ENCODE measurements around the gene ZNF544.

DNA sequence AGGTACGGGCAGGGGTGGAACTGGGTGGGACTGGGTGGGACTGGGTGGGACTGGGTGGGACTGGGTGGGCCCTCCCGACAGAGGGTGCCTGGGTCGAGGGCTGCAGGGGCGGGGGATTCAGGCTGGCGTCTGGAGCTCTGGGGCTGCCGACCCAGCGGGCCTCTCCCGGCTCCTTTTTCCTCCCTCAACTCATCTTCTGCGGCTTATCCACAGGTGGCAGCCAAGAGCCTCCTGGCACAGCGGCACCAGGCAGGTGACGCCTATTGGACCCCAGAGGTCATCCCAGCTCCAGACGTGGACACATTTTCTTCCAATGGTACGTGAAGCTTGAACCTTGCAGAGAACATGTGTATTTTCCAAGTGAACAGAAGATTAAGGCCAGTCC is 533 bp downstream of the ZNF544 start:
- TF ChIP-seq, protein P1, sequence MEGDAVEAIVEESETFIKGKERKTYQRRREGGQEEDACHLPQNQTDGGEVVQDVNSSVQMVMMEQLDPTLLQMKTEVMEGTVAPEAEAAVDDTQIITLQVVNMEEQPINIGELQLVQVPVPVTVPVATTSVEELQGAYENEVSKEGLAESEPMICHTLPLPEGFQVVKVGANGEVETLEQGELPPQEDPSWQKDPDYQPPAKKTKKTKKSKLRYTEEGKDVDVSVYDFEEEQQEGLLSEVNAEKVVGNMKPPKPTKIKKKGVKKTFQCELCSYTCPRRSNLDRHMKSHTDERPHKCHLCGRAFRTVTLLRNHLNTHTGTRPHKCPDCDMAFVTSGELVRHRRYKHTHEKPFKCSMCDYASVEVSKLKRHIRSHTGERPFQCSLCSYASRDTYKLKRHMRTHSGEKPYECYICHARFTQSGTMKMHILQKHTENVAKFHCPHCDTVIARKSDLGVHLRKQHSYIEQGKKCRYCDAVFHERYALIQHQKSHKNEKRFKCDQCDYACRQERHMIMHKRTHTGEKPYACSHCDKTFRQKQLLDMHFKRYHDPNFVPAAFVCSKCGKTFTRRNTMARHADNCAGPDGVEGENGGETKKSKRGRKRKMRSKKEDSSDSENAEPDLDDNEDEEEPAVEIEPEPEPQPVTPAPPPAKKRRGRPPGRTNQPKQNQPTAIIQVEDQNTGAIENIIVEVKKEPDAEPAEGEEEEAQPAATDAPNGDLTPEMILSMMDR (conservative IDR thresholded peaks at IDR 0.05) = no peak; the same call in 1 of the 2 replicates
- no peak for TF ChIP-seq EZH2 (IDR thresholded peaks at IDR 0.05; ENCODE audit: low read depth)
